GM21447 (cell line): ENCODE data around the gene NPR1.
"Not testable (repeated sequence)": the region's sequence is repeated elsewhere in the genome, so short reads cannot be mapped to it uniquely, and the experiment has no call there.

Experiments used
- ATAC-seq: cut with Tn5 transposase; IDR thresholded peaks from one replicate; pipeline ENCODE4 v1.9.1; 2021; ENCODE audit not compliant: unreplicated experiment

The NPR1 gene

DNA sequence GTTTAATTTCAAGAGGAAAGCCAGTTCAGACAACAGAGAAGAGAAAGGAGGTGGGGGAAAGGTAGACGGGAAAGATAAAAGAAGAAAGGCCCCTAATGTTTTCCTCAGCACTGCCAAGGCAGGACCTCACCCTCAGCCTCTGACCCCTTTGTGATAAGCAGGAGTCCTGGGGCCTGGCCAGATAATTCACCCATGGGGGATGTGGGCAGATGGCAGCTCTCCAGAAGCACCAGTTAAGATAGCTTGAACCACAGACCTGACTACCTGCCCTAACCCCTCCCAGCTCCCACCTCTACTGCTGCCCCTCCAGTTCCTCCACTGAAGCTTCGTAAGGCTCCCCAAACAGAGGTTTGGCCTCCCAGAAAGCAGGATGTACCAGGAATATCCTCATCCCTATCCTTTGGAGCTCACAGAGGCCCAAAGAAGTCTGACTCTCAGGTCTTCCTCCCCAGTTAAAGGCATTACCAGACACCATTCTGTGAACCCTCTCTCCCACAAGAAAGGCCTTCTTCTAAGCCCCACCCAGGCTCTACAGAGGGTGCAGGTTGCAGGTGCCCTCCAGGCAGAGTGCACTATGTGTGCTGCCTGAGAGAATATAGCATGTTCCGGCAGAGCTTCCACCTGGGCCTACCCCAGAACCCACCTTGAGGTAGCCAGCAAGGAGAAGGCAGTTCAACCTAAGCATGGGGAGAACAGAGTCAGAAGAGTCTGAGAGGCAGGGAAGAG lies 29.2 kb upstream of the NPR1 start:
- ATAC-seq, result no peak

DNA sequence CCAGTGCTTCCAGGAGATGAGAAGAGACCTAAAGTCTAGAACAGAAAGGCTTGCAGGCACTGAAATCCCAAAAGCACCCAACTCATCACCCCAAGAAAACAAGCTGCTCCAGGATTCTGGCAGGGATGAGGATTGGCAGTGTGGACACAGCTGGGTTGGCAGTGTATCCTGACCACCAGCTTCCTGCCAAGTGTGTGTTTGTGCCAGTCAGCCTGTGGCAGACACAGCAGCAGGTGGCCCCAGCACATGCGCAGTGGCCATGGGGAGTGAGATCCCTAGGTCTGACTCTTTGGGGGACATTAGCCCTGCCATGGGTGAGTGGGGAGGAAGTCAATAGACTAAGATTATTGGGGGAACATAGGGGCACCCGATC lies 28.6 kb upstream of the NPR1 start:
- ATAC-seq, result no peak

DNA sequence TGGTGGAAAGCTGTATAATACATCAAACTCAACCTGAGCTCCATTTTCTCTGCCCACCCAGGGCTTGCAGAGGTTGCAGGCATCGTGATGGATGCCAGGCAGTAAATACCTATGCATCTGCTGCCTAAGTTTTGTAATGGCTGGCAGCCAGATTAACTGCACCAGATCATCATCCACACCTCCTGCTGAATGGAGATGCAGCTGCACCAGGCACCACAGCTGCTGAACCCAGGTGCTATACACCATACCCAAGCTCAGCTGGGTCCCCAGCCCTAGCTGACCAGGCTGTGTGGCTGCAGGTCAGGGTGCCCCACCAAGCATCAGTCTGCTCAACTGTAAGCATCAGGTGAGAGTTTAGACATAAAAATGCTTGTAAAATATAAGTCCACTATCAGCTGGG lies 26.7 kb upstream of the NPR1 start:
- no peak for ATAC-seq

DNA sequence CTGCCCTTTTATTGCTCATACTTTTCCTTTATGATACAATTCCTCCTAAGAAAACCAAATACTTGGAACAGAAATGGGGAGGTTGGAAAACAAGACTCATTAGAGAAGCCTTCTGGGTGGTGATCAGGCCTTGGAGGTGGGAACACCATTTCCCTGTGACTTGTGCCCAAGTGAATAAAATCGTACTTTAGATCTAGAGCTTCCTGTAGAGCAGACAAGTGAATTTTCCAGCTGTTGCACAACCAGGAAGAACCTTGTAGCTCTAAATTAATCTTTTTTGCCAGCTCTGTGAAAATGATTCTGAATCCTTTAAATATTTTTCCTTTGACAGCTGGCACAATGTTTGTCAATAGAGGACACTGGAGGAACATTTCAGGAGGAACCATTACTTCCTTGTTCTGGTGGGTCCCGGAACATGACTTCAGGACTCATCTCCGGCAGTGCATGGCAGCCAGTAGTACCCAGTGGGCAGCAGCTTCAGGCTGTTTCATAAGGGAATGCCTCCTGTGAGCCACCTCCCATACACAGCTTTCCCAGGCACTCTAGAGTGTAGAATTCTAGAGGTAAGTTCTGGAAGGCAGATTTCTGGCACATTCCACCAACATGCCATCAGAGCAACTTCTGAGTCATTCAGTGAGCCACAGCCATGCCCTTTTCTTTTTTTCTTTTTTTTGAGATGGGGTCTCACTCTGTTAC lies 25.5 kb upstream of the NPR1 start:
- ATAC-seq, result no peak

DNA sequence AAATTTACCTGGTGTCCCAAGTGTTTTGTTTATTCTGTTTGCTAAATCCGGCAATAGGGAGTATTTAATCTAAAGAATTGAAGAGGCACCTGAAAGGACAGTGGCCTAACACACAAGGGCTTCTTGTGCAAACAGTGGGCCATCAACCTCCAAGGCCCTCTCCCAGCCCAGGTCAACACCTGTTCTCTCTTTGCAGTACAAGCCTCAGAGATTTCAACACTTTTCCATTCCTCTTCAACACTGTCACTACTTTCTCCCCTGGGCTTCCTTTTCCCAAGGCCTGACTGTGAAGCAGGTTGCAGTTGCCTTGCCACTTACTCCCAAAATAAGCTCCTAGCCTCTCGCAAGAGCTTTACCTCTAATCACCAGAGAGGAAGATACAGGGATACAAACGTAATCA lies 23.2 kb upstream of the NPR1 start:
- ATAC-seq, result no peak

DNA sequence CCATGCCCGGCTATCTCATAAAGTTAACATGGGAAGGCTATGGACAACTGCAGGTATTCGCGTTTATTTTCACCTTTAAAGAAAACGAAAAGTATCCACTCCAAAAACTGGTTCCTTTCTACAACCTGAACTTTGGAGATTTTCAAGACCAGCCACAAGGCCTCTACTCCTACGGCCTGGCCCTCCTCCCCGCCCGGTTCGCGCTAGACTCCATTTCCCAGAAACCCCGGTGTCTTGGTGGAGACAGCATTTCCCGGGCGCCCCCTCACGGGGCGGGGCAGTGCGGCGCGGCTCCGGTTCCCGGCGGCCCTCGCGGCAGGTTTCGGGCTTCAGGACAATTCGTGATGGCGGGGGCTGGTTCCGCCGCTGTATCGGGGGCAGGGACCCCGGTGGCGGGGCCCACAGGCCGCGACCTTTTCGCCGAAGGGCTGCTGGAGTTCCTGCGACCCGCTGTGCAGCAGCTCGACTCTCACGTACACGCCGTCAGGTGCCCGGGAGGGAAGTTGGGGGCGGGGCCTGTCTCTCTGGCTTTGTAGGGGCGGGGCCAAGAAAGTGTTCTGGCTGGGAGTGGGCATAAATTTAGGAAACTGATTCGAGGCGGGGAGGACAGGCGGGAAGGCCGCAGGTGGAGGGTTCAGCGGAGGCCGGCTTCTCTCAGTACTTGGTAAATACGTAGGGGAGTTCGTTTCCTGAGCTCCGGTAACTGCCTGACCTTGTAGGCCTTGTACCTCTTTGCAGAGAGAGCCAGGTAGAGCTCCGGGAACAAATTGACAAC lies 19.9 kb upstream of the NPR1 start, which contains the start of gene SNAPIN:
SNAPIN (plus strand) TSS at position 304 of the 775 bp plus-strand sequence; CDS start at position 345, 41 bp downstream.
- peak; percentile 89 for ATAC-seq

DNA sequence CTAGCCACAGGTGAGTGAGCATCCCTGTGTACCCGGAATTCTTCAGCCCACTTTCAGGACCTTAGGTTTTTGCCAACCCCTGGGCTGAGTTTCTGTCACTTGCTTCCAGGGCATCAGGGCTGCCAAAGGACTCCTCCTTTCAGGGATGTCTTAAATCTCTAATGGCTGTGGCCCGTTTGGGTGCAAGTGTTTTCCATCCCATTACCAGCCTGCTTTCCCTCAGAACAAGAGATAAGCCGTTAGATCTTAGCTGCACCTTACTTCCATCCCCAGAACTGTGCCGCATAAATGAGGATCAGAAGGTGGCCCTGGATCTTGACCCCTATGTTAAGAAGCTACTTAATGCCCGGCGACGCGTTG lies 19.3 kb upstream of the NPR1 start:
- no peak for ATAC-seq

DNA sequence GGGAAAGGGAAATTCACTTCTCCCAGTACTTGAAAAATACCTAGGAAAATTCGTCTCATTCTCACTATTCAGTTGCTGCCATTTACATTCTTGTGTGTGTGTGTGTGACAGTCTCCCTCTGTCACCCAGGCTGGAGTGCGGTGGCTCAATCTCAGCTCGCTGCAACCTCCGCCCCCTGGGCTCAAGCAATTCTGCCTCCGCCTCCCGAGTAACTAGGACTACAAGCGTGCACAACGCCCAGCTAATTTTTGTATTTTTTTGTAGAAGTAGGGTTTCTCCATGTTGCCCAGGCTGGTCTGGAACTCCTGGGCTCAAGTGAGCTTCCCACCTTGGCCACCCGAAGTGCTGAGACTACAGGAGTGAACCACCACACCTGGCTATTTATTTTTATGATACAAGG lies 18.8 kb upstream of the NPR1 start:
- no peak for ATAC-seq

DNA sequence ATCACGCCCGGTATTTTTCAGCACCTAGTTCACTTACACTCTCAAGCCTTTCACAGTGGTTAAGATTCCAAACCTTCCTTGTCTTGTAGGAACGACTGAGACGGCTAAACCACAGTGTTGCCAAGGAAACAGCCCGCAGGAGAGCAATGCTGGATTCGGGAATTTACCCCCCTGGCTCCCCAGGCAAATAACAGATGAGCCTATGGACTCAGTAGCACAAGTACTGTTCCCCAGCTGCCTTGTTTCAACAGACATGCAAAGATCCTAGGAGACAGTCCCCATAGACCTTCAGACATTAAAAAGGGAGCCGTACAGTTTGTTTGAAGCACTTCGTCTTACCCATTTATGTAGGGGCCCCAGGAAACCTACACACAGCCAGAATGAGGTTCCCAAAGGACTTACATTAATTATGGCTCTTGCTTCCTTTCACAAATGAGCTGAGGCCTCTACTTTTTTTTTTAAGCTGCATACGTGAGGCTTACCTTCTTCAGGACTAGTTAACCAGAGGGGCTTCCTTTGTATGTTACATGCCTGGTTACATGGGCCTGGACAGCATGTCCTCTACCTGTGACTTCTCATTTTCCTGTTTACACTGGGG lies 17.3 kb upstream of the NPR1 start:
- ATAC-seq, result no peak

DNA sequence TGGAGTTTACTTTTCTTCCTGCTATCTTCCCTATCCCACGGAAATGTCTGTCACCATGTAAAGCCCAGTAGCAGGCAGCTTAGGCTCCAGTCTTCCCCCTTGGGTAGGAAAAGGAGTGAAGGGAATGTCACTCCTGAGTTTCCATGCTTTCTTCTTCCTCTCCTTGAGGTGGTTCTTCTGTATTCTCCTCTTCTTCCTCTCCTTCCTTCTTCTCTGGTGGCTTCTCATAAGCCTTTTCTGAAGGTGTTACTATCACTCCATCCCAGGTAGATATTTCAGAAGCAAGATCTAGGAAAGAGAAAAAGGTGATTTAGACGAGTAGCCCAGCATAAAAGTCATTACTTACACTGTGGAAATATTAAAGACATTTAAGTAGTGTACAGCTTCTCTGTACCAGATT lies 16.2 kb upstream of the NPR1 start:
- ATAC-seq, result no peak

DNA sequence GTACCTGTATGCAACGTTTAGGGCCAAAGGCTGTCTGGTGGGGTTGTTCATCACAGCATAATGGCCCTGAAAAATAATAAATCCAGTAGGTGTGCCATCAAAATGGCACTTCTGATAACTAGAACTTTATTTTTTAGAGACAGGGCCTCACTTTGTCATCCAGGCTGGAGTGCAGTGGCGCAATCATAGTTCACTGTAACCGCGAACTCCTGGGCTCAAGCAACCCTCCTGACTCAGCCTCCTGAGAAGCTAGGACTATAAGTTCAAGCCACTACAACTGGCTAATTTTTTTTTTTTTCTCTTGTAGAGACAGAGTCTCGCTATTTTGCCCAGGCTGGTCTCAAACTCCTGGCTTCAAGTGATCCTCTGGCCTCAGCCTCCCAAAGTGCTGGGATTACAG lies 15.3 kb upstream of the NPR1 start:
- ATAC-seq, result no peak

DNA sequence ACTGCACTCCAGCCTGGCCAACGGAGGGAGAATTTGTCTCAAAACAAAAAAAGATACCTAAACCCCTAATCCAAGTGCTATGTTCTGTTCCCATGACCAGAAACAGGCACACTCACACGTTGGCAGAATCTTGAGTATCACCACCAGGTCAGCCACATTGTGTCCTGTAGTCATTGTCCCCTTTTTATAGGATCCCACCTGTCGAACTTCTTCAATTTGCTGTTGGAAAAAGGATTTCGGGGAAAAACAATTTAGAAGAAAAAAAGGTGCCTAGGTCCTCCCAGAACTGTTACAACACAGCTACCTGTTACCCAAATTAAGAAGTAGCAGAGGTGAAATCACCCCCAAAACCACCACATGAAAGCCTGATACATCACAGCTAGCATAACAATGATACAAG lies 11.0 kb upstream of the NPR1 start:
- no peak for ATAC-seq

DNA sequence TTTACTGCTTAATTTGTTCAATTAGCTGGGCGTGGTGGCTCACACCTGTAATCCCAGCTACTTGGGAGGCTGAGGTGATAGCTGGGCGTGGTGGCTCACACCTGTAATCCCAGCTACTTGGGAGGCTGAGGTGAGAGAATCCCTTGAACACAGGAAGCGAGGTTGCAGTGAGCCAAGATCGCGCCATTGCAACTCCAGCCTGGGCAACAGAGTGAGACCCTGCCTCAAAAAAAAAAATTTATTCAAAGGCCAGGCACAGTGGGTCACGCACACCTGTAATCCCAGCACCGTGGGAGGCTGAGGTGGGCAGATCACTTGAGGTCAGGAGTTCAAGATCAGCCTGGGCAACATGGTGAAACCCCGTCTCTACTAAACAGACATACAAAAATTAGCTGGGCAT lies 9.8 kb upstream of the NPR1 start:
- ATAC-seq, result not testable (repeated sequence)

DNA sequence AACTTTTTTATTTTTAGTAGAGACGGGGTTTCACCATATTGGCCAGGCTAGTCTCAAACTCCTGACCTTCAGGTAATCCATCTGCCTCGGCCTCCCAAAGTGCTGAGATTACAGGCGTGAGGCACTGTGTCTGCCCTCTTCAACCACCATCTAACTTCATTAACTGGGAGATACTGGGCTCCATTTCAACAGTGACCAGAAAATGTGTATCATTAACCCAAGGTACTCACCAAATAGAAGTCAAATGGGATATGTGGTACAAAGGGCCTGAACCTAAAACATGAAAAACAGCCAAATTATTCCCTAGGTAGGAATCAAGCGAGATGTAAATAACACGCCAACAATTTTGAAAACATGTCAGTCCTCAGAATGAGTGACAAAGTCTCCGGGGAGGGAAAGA lies 8.9 kb upstream of the NPR1 start:
- no peak for ATAC-seq

DNA sequence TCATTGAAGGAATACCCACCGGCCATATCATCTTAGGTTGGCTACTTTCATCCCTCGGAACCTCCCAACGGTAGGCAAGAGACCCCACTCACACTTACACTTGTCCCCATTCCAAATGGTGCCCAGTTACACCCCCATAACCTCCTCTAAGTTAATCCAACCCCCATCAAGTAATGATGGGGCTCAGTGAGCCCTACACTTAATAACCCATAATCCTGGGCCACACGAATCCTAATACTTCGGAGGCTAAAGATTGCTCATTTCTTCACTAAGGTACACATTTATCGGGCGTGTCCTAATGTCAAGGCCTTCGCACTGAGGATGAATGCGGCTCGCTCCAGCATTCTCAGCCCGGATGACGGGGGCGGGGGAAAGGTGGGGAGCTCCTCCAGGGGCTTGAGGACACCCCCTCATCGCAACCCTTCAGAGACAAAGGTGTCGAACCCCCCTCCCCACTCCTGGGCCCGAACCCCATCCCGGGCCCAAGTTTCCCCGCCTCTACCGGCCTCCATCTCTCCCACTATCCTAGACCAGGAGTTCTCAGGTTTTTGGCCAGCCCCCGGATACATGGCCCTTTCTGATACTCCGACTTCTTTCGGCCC lies 8.1 kb upstream of the NPR1 start:
- no peak for ATAC-seq

DNA sequence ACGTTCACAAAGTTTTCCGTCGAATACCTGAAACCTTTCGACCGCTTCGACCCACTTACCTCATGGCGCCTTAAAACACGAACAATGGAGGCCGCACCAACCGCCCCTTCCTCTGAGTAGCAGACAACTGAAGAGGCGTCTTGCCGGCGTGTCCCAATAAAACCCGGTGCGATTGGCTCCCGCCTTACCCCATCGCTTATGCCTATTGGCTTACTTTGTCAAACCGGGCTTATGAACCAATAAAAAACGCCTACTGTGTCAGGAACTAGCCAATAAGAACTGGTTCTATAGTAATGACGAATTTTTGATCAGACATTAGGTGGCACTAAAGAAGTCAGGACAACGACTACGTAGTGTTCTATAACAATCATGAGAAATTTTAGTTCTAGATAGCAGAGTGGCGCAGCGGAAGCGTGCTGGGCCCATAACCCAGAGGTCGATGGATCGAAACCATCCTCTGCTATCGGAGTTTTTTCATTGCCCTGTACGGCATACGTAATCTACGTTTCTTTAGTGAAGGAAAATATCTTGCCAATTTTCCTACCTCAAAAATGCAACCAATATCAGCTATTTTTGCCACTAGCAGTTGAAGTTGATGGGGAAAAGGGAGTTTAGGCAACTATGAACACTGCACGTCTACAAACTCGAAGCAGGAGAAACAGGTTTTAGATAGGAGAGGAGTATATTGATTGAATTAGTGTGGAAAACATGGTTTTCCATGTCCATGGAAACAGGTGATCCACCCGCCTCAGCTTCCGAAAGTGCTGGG lies 7.4 kb upstream of the NPR1 start, which contains the start of gene ILF2:
ILF2 (minus strand) TSS at position 135 of the 769 bp plus-strand sequence; CDS start at position 64, 71 bp downstream.
- ATAC-seq, result peak; percentile 95

DNA sequence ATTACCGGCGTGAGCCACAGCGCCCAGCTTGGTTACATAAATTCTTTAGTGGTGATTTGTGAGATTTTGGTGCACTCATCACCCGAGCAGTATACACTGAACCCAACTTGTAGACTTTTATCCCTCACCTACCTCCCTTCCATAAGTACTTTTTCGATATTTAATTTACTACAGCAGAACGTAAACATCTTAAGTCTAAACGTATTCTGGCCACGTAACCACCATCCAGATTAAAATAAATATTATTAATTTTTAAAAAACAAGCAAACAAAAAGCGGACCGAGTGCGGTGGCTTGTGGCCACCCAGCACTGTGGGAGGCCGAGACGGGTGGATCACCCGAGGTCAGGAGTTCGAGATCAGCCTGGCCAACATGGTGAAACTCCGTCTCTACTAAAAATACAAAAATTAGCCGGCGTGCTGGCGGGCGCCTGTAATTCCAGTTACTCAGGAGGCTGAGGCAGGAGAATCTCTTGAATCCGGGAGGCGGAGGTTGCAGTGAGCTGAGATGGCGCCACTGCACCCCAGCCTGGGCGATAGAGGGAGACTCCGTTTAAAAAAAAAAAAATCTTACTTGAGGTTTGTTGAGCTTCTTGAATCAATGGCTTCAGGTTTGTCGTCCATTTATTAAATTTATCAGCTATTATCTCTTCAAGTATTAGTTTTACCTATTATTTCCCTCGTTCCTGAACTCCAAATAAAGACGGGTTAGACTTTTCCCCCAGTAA lies 6.7 kb upstream of the NPR1 start:
- ATAC-seq, result peak; percentile 20

DNA sequence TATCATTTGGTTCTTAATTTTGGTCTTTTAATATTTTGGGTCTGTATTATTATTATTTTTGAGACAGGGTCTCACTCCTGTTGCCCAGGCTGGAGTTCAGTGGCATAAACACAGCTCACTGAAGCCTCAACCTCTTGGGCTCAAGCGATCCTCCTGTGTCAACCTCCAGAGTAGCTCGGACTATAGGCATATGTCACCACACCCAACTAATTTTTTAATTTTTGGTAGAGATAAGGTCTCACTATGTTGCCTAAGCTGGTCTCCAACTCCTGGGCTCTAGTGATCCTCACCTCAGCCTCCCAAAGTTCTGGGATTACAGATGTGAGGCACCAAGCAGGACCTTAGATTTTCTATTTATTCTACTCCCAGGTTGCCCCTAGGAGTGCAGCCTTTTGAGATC lies 5.0 kb upstream of the NPR1 start:
- no peak for ATAC-seq

DNA sequence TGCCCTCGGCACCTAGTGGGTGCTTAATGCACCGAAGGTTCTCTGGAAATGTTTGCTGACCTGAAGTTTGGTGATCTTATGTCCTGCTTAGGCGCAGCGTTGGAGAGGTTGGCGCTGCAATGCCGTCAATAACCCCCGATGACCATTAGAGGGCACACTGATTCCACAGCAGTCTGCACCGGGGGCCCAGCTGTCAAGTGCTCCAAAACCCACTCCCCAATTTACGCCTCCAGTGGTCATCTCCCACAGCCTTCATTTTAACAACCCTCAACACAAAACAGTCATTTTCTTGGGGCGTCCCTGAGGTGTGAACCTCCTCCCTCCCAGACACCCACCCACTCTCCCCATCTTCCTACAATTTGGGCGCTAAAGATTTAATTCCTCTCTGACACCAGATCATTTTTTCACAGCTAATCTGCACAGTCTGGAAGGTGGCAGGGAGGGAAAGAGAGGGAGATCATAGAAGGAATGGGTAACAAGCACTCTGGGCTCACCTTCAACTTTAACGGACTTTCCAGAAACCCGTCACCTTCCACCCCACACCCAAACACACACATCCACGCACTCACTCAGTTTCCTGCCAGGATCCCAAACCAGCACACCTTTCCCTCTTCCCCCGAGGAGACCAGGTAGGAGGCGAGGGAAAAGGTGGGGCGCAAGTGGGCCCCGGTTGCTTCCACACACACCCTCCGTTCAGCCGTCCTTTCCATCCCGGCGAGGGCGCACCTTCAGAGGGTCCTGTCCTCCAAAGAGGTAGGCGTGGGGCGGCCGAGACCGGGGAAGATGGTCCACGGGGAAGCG lies 570 bp upstream of the NPR1 start:
- ATAC-seq, result no peak
